Left lobe of liver (tissue), 2 donors: ENCODE measurements around the gene TTLL7. TPM values are rescaled to one million over a fixed set of nuclear protein-coding genes. Genes with fewer than 3 reads are reported as not detected.

Experiments
- ATAC-seq: fragments of 200-7000 bp; cut with Tn5 transposase; one replicate; pipeline ENCODE4 v1.9.1; 2020; ENCODE audit warnings: mild to moderate bottlenecking, moderate library complexity
- DNase-seq: peaks from one replicate; pipeline ENCODE4 v3.0.0-alpha.2; 2020; ENCODE audit warnings: low spot score
- total RNA-seq: library from RNA; stranded (reverse); gene quantifications from one replicate; pipeline ENCODE4 v1.2.1, GENCODE V29; 2021
- donor health status: DM: no; HTN: no; CAD: no; lungs with moderate emphysema.
- donor health status: DM: no; HTN: yes; CAD: no.

Gene TTLL7
- total RNA-seq, 1 donor from 2014 or later: 7.5 TPM

GRCh38 chr1:83883979-83884378 lies 115.0 kb downstream of the TTLL7 start:
- ATAC-seq (no peak), DNase-seq (no peak)

- ATAC-seq: peak; percentile 96
- no peak for DNase-seq
Measured at GRCh38 chr1:83882906-83883305, 116.0 kb downstream of the TTLL7 start.

- ATAC-seq (peak; percentile 48), DNase-seq (no peak)
Measured at GRCh38 chr1:83872515-83872914, 126.4 kb downstream of the TTLL7 start.

GRCh38 chr1:83864991-83865390 lies 133.9 kb downstream of the TTLL7 start:
- DNase-seq: no peak
- no peak for ATAC-seq

- DNase-seq: peak; percentile 93
- ATAC-seq: peak; percentile 97
Measured at GRCh38 chr1:83860490-83861221, 138.3 kb downstream of the TTLL7 start.

GRCh38 chr1:83857716-83858115 lies 141.2 kb downstream of the TTLL7 start:
- ATAC-seq: no peak

GRCh38 chr1:83857103-83857502 lies 141.8 kb downstream of the TTLL7 start:
- no peak for ATAC-seq
- no peak for DNase-seq

More at GRCh38 chr1:83857716-83858115, 141.2 kb downstream of the TTLL7 start:
- DNase-seq: no peak

GRCh38 chr1:83856381-83856780 lies 142.6 kb downstream of the TTLL7 start:
- no peak for ATAC-seq
- no peak for DNase-seq

GRCh38 chr1:83854456-83854855 lies 144.5 kb downstream of the TTLL7 start:
- DNase-seq (no peak), ATAC-seq (no peak)

GRCh38 chr1:83850834-83851233 lies 148.1 kb downstream of the TTLL7 start:
- ATAC-seq (peak; percentile 73), DNase-seq (no peak)

- DNase-seq (no peak), ATAC-seq (no peak)
Measured at GRCh38 chr1:83849191-83850061, 149.5 kb downstream of the TTLL7 start.

GRCh38 chr1:83846138-83846537 lies 152.8 kb downstream of the TTLL7 start:
- ATAC-seq (no peak), DNase-seq (no peak)

- ATAC-seq (peak; percentile 82), DNase-seq (peak; percentile 48)
Measured at GRCh38 chr1:83845437-83846071, 153.4 kb downstream of the TTLL7 start.

GRCh38 chr1:83844546-83844945 lies 154.4 kb downstream of the TTLL7 start:
- DNase-seq (no peak), ATAC-seq (no peak)

- ATAC-seq: peak; percentile 77
Measured at GRCh38 chr1:83839566-83840173, 159.3 kb downstream of the TTLL7 start.

GRCh38 chr1:83838573-83838972 lies 160.4 kb downstream of the TTLL7 start:
- DNase-seq: no peak
- no peak for ATAC-seq

More at GRCh38 chr1:83839566-83840173, 159.3 kb downstream of the TTLL7 start:
- DNase-seq: no peak

- no peak for ATAC-seq
- DNase-seq: no peak
Measured at GRCh38 chr1:83836543-83836942, 162.4 kb downstream of the TTLL7 start.

- ATAC-seq (peak; percentile 34), DNase-seq (no peak)
Measured at GRCh38 chr1:83834621-83835264, 164.2 kb downstream of the TTLL7 start.

- DNase-seq: no peak
- ATAC-seq: no peak
Measured at GRCh38 chr1:83832194-83832593, 166.7 kb downstream of the TTLL7 start.

GRCh38 chr1:83829106-83829505 lies 169.8 kb downstream of the TTLL7 start:
- DNase-seq (no peak), ATAC-seq (no peak)

GRCh38 chr1:83828456-83828855 lies 170.5 kb downstream of the TTLL7 start:
- no peak for DNase-seq
- ATAC-seq: no peak
